Hepatocyte (in vitro differentiated cells): Measurements from ENCODE around the gene C12orf42. TPM values are rescaled to one million over a fixed set of nuclear protein-coding genes. Genes with fewer than 3 reads are reported as not detected.

ENCODE experiments used
- DNase-seq: peaks from one replicate; pipeline ENCODE4 v3.0.0-alpha.2; 2016; ENCODE audit warnings: low spot score
- H2AFZ ChIP-seq: fragments of 200-600 bp; sonication (generic); 2 replicates; pipeline ENCODE4 v1.6.0; 2016; ENCODE audit warnings: antibody characterized with exemption, mild to moderate bottlenecking
- H3K27ac ChIP-seq: fragments of 200-600 bp; sonication (generic); 2 replicates; pipeline ENCODE4 v1.5.1; 2016; ENCODE audit warnings: mild to moderate bottlenecking
- H3K27me3 ChIP-seq: fragments of 200-600 bp; sonication (generic); 2 replicates; pipeline ENCODE4 v1.6.1; 2016
- H3K36me3 ChIP-seq: fragments of 200-600 bp; sonication (generic); replicated peaks from 2 replicates; pipeline ENCODE4 v1.5.1; 2016; ENCODE audit warnings: low read depth; ENCODE audit not compliant: insufficient read depth
- H3K4me1 ChIP-seq: fragments of 200-600 bp; sonication (generic); 2 replicates; pipeline ENCODE4 v1.5.1; 2016; ENCODE audit warnings: mild to moderate bottlenecking, moderate library complexity; ENCODE audit not compliant: insufficient read depth
- H3K4me2 ChIP-seq: fragments of 200-600 bp; sonication (generic); 2 replicates; pipeline ENCODE4 v1.6.0; 2016
- H3K4me3 ChIP-seq: fragments of 200-600 bp; sonication (generic); 2 replicates; pipeline ENCODE4 v1.5.1; 2016; ENCODE audit warnings: mild to moderate bottlenecking
- H3K79me2 ChIP-seq: fragments of 200-600 bp; sonication (generic); 2 replicates; pipeline ENCODE4 v1.6.0; 2017; ENCODE audit warnings: mild to moderate bottlenecking
- H3K9me2 ChIP-seq: fragments of 200-600 bp; sonication (generic); replicated peaks from 2 replicates; pipeline ENCODE4 v1.6.0; 2017; ENCODE audit warnings: mild to moderate bottlenecking; ENCODE audit not compliant: insufficient read depth
- H3K9me3 ChIP-seq: fragments of 200-600 bp; sonication (generic); 2 replicates; pipeline ENCODE4 v1.5.1; 2016; ENCODE audit warnings: low read depth, mild to moderate bottlenecking
- H4K20me1 ChIP-seq: fragments of 200-600 bp; sonication (generic); 2 replicates; pipeline ENCODE4 v1.6.0; 2016; ENCODE audit warnings: mild to moderate bottlenecking; ENCODE audit not compliant: insufficient read depth, poor library complexity, severe bottlenecking
- EZH2 ChIP-seq: fragments of 200-600 bp; sonication (generic); IDR thresholded peaks from 2 replicates; pipeline ENCODE4 v1.6.1; 2016; ENCODE audit warnings: antibody characterized with exemption, mild to moderate bottlenecking, borderline replicate concordance
- EZH2phosphoT487 ChIP-seq: fragments of 200-600 bp; sonication (generic); IDR thresholded peaks from one replicate; pipeline ENCODE4 v1.6.1; 2018; ENCODE audit warnings: antibody characterized with exemption, mild to moderate bottlenecking, low read depth, moderate library complexity; ENCODE audit not compliant: unreplicated experiment, severe bottlenecking
- WGBS: methylation state at CpG from one replicate; pipeline ENCODE4 v1.1.6; 2016; ENCODE audit warnings: low lambda C conversion rate; ENCODE audit errors: missing lambda C conversion rate; 5-methylcytosine and 5-hydroxymethylcytosine counted together
- polyA plus RNA-seq: library from polyadenylated mRNA; unstranded; fragments of >200 nt; fragmentation: Nextera tagmentation; extraction: Ambion mirVana; gene quantifications from 2 replicates; pipeline ENCODE4 v1.2.1, GENCODE V29; 2016
- total RNA-seq: library from RNA; depleted of rRNA; stranded (reverse); fragments of >200 nt; gene quantifications from 2 replicates; pipeline ENCODE4 v1.2.3, GENCODE V29; 2014
- TF ChIP-seq, protein P1 (sequence below): fragments of 200-600 bp; sonication (generic); IDR thresholded peaks from 2 replicates; pipeline ENCODE4 v1.5.1; 2016; ENCODE audit warnings: antibody characterized with exemption, mild to moderate bottlenecking; ENCODE audit not compliant: poor library complexity

Gene C12orf42
- total and polyA plus RNA-seq, 2 experiments from 2014 or later = not detected

DNA sequence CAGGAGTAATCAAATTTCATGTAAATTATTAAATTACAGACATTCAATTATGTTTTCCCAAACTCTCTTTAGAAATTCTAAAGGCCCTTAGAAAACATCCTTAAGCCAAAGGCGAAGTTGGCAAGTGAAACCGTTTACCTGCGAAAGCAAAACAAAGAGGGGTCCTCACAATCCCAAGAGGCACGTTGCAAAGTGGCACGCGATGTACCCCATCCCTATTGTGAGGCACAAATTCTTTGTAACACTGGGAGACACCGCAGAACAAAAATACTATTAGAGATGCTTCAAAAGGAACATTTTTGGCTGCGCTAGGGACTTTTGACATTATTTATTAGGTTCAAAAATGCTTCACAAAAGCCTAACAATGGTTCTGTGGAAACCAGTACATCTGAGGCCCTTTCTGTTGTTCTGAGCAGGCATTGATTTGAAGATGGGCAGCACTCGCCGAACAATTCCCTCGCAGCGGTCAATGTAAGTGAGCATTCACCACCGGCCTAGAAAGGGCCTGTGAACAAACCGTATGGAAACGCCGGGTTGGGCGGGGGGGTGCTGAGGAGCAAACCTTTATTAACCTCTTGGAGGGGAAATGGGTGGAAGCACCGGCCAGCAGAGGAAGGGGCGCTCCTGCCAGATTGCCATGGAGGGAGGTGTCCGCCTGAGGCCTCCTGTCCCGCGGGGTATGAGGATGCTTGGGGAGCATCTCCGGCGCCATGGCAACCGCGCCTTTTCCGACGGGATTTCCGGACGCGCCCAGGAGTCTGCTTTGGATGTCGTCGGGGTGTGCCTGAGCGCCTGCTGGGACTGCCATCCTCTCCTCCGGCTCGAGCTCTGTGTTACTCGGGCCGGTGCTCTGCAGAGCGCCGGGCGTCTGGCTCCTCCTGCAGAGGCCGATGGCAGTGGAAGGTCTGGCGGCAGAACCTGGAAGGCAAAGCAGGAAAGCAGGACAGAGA is 193.9 kb downstream of the C12orf42 start:
- DNase-seq = peak; percentile 7
- H3K4me1 ChIP-seq = no peaks in the 10 kb centered on the region
- no peak overlapping the region for H3K27ac ChIP-seq
- H2AFZ ChIP-seq = no peak overlapping the region
- no peaks in the 10 kb centered on the region for H4K20me1 ChIP-seq
- H3K36me3 ChIP-seq = no peaks in the 10 kb centered on the region
- H3K9me3 ChIP-seq = no peaks in the 10 kb centered on the region
- no peaks in the 10 kb centered on the region for H3K79me2 ChIP-seq
- WGBS = 25% methylated on average over 35 of the region's 43 CpGs
- no peaks in the 10 kb centered on the region for H3K9me2 ChIP-seq
- H3K27me3 ChIP-seq = peaks cover 35% of the 10 kb centered on the region
- peak overlapping the region; percentile 44 for H3K4me2 ChIP-seq
- no peak overlapping the region for H3K4me3 ChIP-seq
- TF ChIP-seq EZH2 (no peak), EZH2phosphoT487 (no peak)
- TF ChIP-seq, protein P1, sequence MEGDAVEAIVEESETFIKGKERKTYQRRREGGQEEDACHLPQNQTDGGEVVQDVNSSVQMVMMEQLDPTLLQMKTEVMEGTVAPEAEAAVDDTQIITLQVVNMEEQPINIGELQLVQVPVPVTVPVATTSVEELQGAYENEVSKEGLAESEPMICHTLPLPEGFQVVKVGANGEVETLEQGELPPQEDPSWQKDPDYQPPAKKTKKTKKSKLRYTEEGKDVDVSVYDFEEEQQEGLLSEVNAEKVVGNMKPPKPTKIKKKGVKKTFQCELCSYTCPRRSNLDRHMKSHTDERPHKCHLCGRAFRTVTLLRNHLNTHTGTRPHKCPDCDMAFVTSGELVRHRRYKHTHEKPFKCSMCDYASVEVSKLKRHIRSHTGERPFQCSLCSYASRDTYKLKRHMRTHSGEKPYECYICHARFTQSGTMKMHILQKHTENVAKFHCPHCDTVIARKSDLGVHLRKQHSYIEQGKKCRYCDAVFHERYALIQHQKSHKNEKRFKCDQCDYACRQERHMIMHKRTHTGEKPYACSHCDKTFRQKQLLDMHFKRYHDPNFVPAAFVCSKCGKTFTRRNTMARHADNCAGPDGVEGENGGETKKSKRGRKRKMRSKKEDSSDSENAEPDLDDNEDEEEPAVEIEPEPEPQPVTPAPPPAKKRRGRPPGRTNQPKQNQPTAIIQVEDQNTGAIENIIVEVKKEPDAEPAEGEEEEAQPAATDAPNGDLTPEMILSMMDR = no peak

- no peaks in the 10 kb centered on the region for H3K9me3 ChIP-seq
- no peaks in the 10 kb centered on the region for H3K4me1 ChIP-seq
- no peak overlapping the region for H3K4me2 ChIP-seq
- no peak for DNase-seq
- 65% methylated on average over 3 of the region's 3 CpGs for WGBS
- no peaks in the 10 kb centered on the region for H3K36me3 ChIP-seq
- H3K79me2 ChIP-seq = no peaks in the 10 kb centered on the region
- no peaks in the 10 kb centered on the region for H3K9me2 ChIP-seq
- no peaks in the 10 kb centered on the region for H4K20me1 ChIP-seq
- H3K27me3 ChIP-seq = no peaks in the 10 kb centered on the region
- H3K4me3 ChIP-seq = no peak overlapping the region
- no peak overlapping the region for H2AFZ ChIP-seq
- H3K27ac ChIP-seq = no peak overlapping the region
- TF ChIP-seq EZH2phosphoT487 (no peak), EZH2 (no peak)
- TF ChIP-seq, protein P1 = no peak
Measured at GRCh38 chr12:103288016-103288415, 207.8 kb downstream of the C12orf42 start.

- 75% methylated on average over 2 of the region's 2 CpGs for WGBS
- no peaks in the 10 kb centered on the region for H3K36me3 ChIP-seq
- H3K9me2 ChIP-seq = no peaks in the 10 kb centered on the region
- no peak for TF ChIP-seq EZH2
- TF ChIP-seq, protein P1 = no peak
- no peak for TF ChIP-seq EZH2phosphoT487
- no peaks in the 10 kb centered on the region for H3K4me1 ChIP-seq
- no peak overlapping the region for H3K4me2 ChIP-seq
- H3K4me3 ChIP-seq = no peak overlapping the region
- DNase-seq = no peak
- no peak overlapping the region for H2AFZ ChIP-seq
- H3K79me2 ChIP-seq = no peaks in the 10 kb centered on the region
- H4K20me1 ChIP-seq = no peaks in the 10 kb centered on the region
- no peaks in the 10 kb centered on the region for H3K27me3 ChIP-seq
- H3K9me3 ChIP-seq = no peaks in the 10 kb centered on the region
- H3K27ac ChIP-seq = no peak overlapping the region
Measured at GRCh38 chr12:103282124-103282523, 213.6 kb downstream of the C12orf42 start.
